Prostate gland (tissue), 2 donors: ENCODE results near the gene HMGB4.

Experiments used
- POLR2A ChIP-seq: fragments of 450-650 bp; IDR thresholded peaks from one replicate; pipeline ENCODE4 v1.6.1; 2016; ENCODE audit warnings: antibody characterized with exemption, mild to moderate bottlenecking
- POLR2AphosphoS5 ChIP-seq: sonication (generic); formaldehyde crosslinking; IDR thresholded peaks from one replicate; pipeline ENCODE4 v1.6.1; 2017; ENCODE audit warnings: antibody characterized with exemption
- TF ChIP-seq, protein P1 (sequence below), 4 experiments: fragments of 200-600 bp in 2 of 4; fragments of 450-650 bp in 2 of 4; sonication (generic) in 2 of 4; IDR thresholded peaks; 1 replicate in 3 of 4; 2 replicates in 1 of 4; pipeline ENCODE4 v1.5.1; 2016 to 2019; ENCODE audit warnings: antibody characterized with exemption in 4 of 4, mild to moderate bottlenecking in 2 of 4, moderate library complexity in 2 of 4

DNA sequence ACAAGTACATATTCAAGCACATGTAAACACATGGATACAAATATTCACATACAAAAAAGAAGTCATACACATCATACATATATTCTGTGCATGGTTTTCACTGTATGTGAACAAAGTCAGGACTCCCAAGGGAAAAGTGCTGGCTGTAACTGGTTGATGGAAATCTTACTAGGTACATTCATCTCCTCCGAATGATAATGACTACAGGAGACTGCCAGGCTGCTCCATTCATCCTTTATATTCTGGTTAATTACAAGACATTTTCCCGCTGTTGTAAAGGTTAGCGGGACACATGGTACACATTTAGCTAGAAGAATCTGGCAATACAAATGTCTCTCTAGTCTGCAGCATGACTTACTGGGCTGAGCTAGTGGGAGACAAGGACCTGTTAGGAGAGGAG, 26.2 kb upstream of the HMGB4 start:
- TF ChIP-seq, protein P1, sequence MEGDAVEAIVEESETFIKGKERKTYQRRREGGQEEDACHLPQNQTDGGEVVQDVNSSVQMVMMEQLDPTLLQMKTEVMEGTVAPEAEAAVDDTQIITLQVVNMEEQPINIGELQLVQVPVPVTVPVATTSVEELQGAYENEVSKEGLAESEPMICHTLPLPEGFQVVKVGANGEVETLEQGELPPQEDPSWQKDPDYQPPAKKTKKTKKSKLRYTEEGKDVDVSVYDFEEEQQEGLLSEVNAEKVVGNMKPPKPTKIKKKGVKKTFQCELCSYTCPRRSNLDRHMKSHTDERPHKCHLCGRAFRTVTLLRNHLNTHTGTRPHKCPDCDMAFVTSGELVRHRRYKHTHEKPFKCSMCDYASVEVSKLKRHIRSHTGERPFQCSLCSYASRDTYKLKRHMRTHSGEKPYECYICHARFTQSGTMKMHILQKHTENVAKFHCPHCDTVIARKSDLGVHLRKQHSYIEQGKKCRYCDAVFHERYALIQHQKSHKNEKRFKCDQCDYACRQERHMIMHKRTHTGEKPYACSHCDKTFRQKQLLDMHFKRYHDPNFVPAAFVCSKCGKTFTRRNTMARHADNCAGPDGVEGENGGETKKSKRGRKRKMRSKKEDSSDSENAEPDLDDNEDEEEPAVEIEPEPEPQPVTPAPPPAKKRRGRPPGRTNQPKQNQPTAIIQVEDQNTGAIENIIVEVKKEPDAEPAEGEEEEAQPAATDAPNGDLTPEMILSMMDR (IDR thresholded peaks at IDR 0.05), result no peak
- TF ChIP-seq POLR2A, result no peak
- TF ChIP-seq POLR2AphosphoS5, result no peak
